Lung (tissue), 12 donors: ENCODE measurements around the gene CFAP43. TPM values are rescaled to one million over a fixed set of nuclear protein-coding genes. Genes with fewer than 3 reads are reported as not detected.

Source experiments
- ATAC-seq: fragments of 200-7000 bp; cut with Tn5 transposase; one replicate; pipeline ENCODE4 v1.9.1; 2020; ENCODE audit warnings: moderate number of reproducible peaks; ENCODE audit not compliant: insufficient read depth, low FRiP score
- DNase-seq, 3 donors: peaks; one replicate each; pipeline ENCODE4 v3.0.0-alpha.2; 2013 to 2017
- H3K27ac ChIP-seq, 2 donors: one replicate each; pipeline ENCODE4 v1.5.1; 2013; ENCODE audit warnings: mild to moderate bottlenecking in 2 of 2, moderate library complexity in 2 of 2, control low read depth in 1 of 2, inconsistent platforms in 1 of 2, low read depth in 1 of 2, low read length in 1 of 2
- H3K27me3 ChIP-seq, 3 donors: one replicate each; pipeline ENCODE4 v1.5.1; 2013; ENCODE audit warnings: low read length in 2 of 3; ENCODE audit not compliant: control insufficient read depth in 3 of 3, insufficient read depth in 3 of 3
- H3K36me3 ChIP-seq, 4 donors: one replicate each; pipeline ENCODE4 v1.5.1; 2013; ENCODE audit warnings: low read length in 4 of 4, mild to moderate bottlenecking in 1 of 4, moderate library complexity in 1 of 4; ENCODE audit not compliant: control insufficient read depth in 4 of 4, insufficient read depth in 4 of 4
- H3K4me1 ChIP-seq, 5 donors: one replicate each; pipeline ENCODE4 v1.5.1; 2013; ENCODE audit warnings: low read length in 5 of 5, mild to moderate bottlenecking in 2 of 5, moderate library complexity in 1 of 5; ENCODE audit not compliant: control insufficient read depth in 5 of 5, insufficient read depth in 5 of 5
- H3K4me3 ChIP-seq: one replicate; pipeline ENCODE4 v1.5.1; 2013; ENCODE audit warnings: mild to moderate bottlenecking, control low read depth, moderate library complexity
- H3K9ac ChIP-seq, 2 donors: one replicate each; pipeline ENCODE4 v1.5.1; 2013; ENCODE audit warnings: low read length in 2 of 2, control low read depth in 1 of 2; ENCODE audit not compliant: insufficient read depth in 1 of 2
- H3K9me3 ChIP-seq, 4 donors: one replicate each; pipeline ENCODE4 v1.5.1; 2013; ENCODE audit warnings: low read length in 3 of 4, mild to moderate bottlenecking in 1 of 4, moderate library complexity in 1 of 4; ENCODE audit not compliant: control insufficient read depth in 4 of 4, insufficient read depth in 3 of 4
- CTCF ChIP-seq: IDR thresholded peaks from 2 replicates; pipeline ENCODE4 v1.5.1; 2012; ENCODE audit warnings: mild to moderate bottlenecking; ENCODE audit errors: control extremely low read depth, extremely low read depth
- WGBS, 2 donors: extraction: QIAGEN DNeasy Blood & Tissue Kit; methylation state at CpG; one replicate each; pipeline ENCODE4 v1.1.7; 2013; 5-methylcytosine and 5-hydroxymethylcytosine counted together
- polyA plus RNA-seq, 2 donors: library from polyadenylated mRNA; stranded (reverse); fragments of 200-250 nt; gene quantifications; one replicate each; pipeline ENCODE4 v1.2.1, GENCODE V29; 2013
- total RNA-seq, 2 donors: library from RNA; depleted of rRNA in 1 of 2; stranded (reverse); fragments of >200 nt in 1 of 2; gene quantifications; one replicate each; pipeline ENCODE4 v1.2.1, GENCODE V29; 2014 to 2021
- donor health status: control.
- donor health status: control.
- donor health status: Bipolar disorder and iron deficiency.
- donor health status: healthy.
- donor health status: DM: yes; HTN: yes; CAD: no.

Gene CFAP43
- total and polyA plus RNA-seq, 4 donors, result 8.4 to 71.6 (median 20.1) TPM

DNA sequence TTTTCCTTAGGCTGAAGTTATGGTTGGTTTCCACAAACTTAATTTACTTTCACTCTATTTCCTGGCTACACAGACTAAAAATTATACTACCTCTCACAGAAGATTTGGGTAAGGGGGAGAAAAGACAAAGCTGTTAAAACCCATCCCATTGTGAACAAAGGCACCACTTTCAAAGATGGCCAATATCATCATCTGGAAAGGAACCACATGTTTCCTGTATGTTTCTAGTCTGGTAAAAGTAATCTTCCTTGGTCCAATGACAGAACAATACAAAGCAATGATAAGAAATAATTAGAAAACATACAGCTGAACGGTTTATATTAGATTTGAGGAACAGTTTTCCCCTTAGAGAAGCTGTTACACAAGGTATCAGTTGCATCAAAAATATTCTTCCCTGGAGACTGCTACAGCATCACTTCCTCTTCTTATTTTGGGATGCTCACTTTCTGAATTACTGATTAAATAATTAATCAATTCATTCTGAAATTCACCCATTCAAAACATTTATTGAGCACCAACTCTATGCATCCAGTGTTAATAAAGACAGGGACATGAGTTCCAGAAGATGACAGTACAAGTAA is 118.7 kb downstream of the CFAP43 start:
- no peak for ATAC-seq
- Histone ChIP-seq H3K27me3 (peaks cover 0 to 3% (median 0%) of the 10 kb centered on the region in 3 donors), H3K27ac (no peak overlapping the region), H3K4me3 (no peak overlapping the region), H3K9me3 (no peaks in the 10 kb centered on the region), H3K9ac (no peak overlapping the region), H3K4me1 (no peaks in the 10 kb centered on the region), H3K36me3 (no peaks in the 10 kb centered on the region)
- 9 to 27% methylated on average over 1 of the region's 1 CpG for WGBS, 2 donors
- DNase-seq, result no peak
- no peak for TF ChIP-seq CTCF

- ATAC-seq, result no peak
- Histone ChIP-seq H3K27ac (no peak overlapping the region), H3K9me3 (no peaks in the 10 kb centered on the region), H3K9ac (no peak overlapping the region), H3K36me3 (no peaks in the 10 kb centered on the region), H3K27me3 (peaks cover 0 to 3% (median 0%) of the 10 kb centered on the region in 3 donors), H3K4me3 (no peak overlapping the region), H3K4me1 (no peaks in the 10 kb centered on the region)
- no peak for DNase-seq
- WGBS, 2 donors, result 83 to 91% methylated on average over 3 of the region's 3 CpGs
- TF ChIP-seq CTCF, result no peak
Measured at GRCh38 chr10:104109908-104110662, 122.1 kb downstream of the CFAP43 start.

DNA sequence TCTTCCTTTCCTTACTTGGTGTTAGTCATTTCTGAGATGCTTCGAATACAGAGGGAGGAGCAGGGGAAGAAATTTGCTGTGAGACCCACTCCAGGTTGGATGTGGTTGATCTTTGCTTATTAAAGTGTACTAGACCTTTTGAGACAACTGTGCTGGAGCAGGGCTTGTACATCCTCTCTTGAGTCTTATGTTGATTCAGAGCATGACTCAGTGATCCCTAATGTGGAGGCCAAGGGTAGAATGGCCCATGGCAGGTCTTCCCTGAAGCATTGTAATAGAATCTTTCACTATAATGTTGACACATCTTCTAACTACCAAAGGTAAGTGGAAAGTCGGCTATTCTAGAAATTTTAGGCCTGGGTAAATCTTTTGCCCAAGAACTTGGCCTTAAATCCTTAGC is 127.2 kb downstream of the CFAP43 start:
- Histone ChIP-seq H3K27me3 (no peaks in the 10 kb centered on the region), H3K4me3 (no peak overlapping the region), H3K4me1 (no peaks in the 10 kb centered on the region), H3K9ac (no peak overlapping the region), H3K27ac (no peak overlapping the region), H3K36me3 (no peaks in the 10 kb centered on the region), H3K9me3 (no peaks in the 10 kb centered on the region)
- TF ChIP-seq CTCF, result no peak
- DNase-seq, result no peak
- ATAC-seq, result no peak
- 95 to 97% methylated on average over 2 of the region's 2 CpGs for WGBS, 2 donors
